HuH-7.5 (cell line): ENCODE measurements around the gene C19orf73.

Source experiments
- DNase-seq: peaks from one replicate; pipeline ENCODE4 v3.0.0; 2011; ENCODE audit warnings: low spot score

C19orf73 gene

DNA sequence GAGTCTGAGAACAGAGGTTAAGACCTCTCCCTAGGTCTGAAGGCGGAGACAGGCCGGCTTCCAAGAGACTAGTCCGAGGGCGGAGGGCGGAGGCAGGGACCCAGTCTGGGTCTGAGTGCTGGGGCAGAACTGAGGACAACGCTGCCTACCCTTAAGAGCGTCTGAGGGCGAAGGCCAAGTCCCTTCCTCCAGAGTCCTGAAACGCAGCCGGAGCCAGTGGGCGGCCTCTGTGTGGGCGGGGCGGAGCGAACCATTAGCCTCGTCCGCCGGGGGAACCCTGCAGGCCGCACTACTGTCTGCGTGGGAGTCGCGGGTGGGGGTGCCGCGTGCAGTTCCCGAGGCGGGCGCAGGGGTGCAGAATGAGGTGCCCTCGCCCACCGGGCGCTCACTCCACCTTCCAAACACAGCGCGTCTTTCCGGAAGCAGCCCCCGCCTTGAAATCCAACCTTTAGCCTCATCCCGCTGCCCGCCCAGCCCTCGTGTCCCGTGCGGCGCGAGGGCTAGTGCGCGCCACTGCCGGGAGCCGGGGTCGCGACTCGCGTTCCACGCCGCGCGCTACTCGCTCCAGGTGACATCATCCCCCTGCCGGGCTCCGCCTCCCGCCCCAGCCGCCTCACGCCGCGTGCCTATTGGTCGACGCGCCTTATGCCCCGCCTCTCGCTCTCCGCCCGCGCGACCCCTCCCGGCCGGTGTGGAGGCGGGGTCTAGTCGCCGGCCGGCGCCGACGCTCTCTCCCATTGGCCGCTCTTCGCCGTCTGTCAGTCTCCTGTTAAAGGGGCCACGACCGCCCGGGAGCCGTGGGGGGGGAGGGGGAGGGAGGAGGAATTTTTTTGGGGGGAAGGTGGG lies at the start of gene C19orf73:
Gene C19orf73 (minus strand): TSS at position 579 of the 846 bp plus-strand sequence. CDS start 121 bp downstream, at position 458.
- peak; percentile 98 for DNase-seq

DNA sequence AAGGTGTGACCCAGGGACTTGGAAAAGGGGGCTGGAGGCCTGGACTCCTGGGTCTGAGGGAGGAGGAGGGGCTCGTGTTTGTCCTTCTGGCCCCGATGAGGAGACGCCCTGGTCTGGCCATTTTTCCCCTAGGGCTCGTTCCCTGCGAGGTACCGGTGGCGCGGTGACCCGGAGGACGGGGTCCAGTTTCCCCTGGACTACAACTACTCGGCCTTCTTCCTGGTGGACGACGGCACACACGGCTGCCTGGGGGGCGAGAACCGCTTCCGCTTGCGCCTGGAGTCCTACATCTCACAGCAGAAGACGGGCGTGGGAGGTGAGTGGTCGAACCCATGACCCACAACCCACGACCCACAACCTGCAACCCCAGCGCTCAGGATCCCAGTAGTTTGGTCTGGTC lies 49.5 kb upstream of the C19orf73 start:
- DNase-seq = no peak

DNA sequence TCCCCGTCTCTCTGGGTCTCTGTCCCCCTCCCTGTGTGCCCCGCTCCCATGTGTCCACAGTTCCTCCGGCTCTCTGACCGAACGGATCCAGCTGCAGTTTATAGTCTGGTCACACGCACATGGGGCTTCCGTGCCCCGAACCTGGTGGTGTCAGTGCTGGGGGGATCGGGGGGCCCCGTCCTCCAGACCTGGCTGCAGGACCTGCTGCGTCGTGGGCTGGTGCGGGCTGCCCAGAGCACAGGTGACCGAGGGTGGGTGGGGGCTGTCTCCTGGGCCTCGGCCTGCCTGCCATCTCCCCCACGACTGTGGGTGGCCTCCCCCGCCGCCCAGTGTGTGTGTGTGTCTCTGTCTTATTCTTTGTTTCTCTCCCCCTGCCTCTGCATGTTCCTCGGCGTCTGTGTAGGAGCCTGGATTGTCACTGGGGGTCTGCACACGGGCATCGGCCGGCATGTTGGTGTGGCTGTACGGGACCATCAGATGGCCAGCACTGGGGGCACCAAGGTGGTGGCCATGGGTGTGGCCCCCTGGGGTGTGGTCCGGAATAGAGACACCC lies 49.0 kb upstream of the C19orf73 start:
- no peak for DNase-seq

DNA sequence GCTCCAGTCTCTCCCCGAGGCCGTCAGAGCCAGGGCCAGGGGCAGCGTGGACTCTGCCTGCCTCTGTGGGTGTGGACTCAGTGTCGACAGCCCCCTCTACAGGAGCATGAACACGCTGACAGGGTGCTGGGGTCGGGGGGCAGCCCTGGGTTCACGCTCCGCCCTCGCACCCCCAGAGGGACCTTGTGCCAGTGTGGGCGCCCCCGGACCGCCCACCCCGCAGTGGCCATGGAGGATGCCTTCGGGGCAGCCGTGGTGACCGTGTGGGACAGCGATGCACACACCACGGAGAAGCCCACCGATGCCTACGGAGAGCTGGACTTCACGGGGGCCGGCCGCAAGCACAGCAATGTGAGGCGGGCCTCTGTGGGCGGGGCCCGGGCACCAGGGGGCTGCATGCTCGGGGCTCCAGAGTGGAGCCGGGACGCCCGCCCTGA lies 46.9 kb upstream of the C19orf73 start:
- DNase-seq = no peak

DNA sequence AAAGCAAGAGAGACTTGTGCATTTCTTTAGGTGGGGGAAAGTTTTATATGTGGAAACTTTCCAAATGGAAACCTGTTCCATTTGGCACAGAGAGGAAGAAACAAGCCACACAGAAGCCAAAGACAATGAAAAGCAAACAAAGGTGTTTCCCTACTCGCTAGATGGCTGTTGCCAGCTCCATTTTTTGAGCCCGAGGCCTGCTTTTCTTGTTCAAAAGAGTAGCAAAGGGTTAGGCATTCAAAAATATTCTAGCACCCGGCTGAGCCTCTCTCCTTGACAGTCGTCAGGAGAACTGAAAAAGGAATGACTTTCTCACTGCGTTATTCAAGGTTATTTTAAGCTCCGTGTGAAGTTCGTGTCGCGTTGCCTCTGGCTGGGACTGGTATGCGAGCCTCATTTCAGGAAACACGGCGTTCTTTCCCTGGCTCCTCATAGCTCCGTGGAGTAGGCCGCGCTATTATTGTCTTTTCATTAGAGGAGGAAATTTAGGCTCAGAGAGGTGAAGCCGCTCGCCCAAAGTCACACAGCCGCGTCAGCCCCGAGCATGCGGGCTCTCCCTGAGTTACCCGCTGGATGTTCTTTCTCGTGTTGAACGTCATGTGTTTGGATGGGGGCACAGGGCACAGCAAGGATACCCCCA lies 46.3 kb upstream of the C19orf73 start:
- DNase-seq = no peak

DNA sequence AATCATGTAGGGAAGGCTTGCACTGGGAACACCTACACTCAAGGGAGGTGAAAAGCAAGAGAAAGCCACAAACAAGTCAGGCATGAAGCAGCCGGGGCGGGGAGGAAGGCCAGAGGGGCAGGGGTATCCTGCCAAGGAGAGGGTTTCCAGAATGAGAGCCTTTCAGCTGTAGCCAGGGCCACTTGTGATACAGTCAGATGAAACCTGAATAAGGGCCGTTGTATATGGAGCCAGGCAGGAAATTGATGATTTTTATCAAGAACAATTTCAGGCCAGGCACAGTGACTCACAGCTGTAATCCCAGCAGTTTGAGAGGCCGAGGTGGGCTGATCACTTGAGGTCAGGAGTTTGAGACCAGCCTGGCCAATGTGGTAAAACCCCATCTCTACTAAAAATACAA lies 43.0 kb upstream of the C19orf73 start:
- DNase-seq = no peak

DNA sequence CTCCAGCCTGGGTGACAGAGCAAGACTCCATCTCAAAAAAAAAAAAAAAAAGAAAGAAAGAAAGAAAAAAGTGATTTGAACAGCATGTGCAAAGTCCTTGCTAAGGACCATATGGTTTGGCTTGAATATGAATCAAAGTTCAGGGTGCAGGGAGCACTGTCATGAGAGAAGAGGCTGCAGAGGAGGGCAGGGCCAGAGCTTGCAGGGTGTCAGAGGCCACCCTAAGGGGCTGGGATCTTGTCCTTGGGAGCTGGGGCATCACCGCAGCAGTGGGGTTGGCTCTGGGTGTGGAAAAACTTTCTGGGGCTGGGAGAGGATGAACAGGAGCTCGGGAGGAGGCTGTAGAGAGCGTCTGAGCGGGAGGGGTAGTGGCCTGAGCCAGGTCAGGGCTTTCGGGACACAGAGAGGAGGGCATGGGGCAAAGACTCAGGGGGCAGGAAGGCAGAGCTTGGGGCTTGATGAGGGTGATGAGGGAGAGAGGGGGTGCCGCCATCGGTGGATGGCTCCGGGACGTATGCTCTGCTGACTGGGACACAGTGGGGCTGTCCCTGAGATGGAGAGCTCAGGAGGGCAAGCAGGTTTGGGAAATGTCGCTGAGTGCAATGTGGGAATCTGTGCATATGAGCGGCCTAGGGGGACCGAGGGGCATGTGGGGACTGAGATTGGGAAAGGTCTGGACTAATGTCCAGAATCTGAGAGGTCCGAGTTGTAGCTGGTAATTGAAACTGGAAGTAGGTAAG lies 41.7 kb upstream of the C19orf73 start:
- DNase-seq = no peak

DNA sequence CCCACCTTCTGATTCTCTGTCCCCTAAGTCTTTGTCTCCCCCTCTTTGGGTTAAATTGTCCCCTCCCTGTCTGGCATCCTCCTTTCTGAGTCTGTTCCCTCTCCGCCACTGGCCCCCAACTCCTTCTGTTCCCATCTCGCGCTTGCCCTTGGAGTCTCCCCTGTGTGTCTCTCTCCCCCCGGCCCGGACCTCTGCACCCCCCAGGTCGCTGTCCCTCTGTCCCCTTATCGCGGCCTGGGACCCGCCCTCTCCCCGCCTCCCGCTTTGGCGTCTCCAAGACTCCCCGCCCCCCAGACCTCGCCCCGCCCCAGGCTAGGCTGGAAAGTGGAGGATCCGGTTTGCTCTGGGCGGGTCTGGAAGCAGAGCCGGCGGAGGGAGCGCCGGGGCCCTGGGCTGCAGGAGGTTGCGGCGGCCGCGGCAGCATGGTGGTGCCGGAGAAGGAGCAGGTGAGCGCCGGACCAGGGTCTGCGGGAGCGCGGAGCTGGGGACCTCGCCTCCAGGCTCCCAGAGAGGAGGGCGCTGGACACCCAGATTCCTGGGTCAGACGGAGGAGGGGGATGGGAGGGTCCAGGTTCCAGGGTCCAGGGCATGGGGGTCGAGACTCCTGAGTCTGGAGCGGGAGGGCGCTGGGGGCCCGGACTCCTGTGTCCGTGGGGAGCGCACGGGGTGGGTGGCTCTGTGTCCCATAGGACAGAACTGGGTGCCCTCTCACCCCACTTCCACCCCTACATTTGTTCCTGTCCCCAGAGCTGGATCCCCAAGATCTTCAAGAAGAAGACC lies 38.7 kb upstream of the C19orf73 start, which contains the start of gene TRPM4:
Gene TRPM4 (plus strand): TSS at position 348 of the 780 bp plus-strand sequence. CDS start 75 bp downstream, at position 423.
- DNase-seq = peak; percentile 94

DNA sequence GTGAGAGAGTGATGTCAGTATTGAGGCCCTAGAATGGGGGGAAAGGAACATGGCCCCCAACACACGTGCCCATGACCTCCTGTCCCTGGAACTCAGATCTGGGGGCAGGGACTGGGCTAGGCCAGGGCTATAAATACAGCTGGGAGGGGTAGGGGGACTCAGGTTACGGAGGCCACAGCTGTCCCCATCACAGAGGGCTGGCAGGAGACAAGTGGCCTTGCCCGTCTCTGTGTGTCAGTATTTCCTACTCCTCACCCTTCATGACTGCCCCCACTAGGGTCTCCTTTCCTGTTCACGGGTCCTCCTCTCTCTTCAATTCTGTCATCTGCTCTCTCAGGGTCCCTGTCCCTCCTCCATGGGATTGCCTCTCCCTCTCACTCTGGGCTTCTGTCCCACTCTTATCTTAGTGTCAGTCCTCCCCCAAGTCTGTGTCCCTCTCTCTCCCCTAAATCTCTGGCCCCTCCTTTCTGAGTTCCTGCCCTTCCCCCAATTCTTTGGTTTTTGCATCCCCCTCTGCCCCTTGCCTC lies 36.9 kb upstream of the C19orf73 start:
- DNase-seq = no peak

- DNase-seq = no peak
These were observed 36.3 kb upstream of the C19orf73 start, which contains the start of gene HRC for GRCh38 chr19:49155005-49155819. HRC (minus strand) TSS chr19:49155396; CDS start chr19:49155237, 159 bp downstream.

- no peak for DNase-seq
These were observed 35.3 kb upstream of the C19orf73 start for GRCh38 chr19:49154279-49154678.

- no peak for DNase-seq
These were observed 34.3 kb upstream of the C19orf73 start for GRCh38 chr19:49153167-49153809.

- no peak for DNase-seq
These were observed 33.2 kb upstream of the C19orf73 start for GRCh38 chr19:49152119-49152550.

GRCh38 chr19:49151267-49152118 lies 32.5 kb upstream of the C19orf73 start:
- peak; percentile 66 for DNase-seq

GRCh38 chr19:49150944-49151243 lies 32.0 kb upstream of the C19orf73 start:
- no peak for DNase-seq

DNA sequence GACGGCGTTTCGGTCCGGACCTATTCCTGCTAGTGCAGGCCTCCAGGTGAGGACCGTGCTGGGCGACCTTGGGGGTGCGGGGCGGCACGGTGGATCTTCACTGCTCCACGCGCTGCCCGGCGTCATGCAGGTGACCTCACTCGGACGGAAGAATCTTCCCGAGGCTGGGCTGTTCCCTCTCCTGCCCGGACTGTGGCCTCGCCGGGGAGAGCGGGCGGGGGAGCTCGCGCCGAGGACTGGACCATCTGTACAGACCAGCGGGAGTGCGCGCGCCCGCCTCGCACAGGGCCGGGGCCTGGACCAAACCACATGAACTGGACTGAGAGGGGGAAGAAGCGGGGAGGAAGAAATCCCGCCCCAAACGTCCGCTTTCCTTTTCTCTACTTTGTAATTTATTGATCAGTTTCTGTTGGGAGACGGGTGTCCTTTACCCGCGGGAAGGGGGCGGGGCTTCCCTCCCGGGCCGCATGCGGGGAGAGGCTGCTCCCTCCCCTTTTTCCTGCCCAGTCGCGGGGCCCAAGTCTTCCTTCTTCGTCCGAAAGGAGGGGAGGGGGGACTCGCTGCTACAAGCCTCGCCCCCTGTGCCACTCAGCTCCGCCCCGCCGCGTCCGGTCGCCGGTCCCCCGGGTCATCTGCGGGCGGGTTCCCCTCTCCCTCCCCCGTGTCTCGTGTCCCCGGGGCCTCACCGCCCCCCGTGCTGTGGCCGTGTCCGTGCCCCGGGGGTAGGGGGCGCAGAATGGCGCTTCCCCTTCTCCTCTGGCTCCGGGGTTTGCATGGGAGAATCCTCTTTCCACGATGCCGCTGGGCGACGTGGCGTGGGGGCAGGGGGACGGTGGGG lies 31.4 kb upstream of the C19orf73 start:
- DNase-seq = peak; percentile 95

DNA sequence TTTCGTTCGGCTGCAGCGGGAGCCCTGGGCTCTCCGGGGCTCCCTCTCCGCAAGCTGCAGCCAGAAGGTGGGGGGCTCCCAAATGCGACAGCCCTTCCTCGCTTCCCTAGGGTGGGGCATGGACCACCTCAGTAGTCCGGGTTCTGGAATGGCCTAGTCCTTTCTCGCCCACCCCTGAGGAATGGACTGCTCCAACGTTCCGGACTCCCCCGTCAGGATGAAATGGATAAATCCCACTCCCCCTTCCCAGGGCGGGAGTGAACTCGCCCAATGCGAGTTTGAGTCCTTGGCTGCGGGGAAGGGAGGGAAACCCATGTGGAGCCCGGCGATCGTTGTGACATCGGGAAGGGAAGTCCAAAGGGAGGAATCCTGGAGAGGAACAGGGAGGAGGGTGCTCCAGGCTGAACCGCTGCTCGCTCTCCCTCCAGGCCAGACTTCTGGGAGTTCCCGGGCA lies 30.7 kb upstream of the C19orf73 start:
- no peak for DNase-seq
